HFFc6 (cell line): ENCODE data around the gene COL9A3. TPM values are rescaled to one million over a fixed set of nuclear protein-coding genes. Genes with fewer than 3 reads are reported as not detected.
"Not testable (repeated sequence)": the region's sequence is repeated elsewhere in the genome, so short reads cannot be mapped to it uniquely, and the experiment has no call there.

ENCODE experiments used
- DNase-seq: peaks from one replicate; pipeline ENCODE4 v3.0.0-alpha.2; 2018
- H3K27ac Mint-ChIP-seq: 2 replicates; pipeline ENCODE4 v1.8.0; 2020; ENCODE audit warnings: mild to moderate bottlenecking, mixed read lengths
- H3K27me3 Mint-ChIP-seq: 2 replicates; pipeline ENCODE4 v1.8.0; 2021; ENCODE audit warnings: mild to moderate bottlenecking, moderate library complexity, mixed read lengths; ENCODE audit not compliant: insufficient read depth
- H3K36me3 Mint-ChIP-seq: 2 replicates; pipeline ENCODE4 v1.8.0; 2021; ENCODE audit warnings: low read depth, mixed read lengths
- H3K4me1 Mint-ChIP-seq: 2 replicates; pipeline ENCODE4 v1.8.0; 2020; ENCODE audit warnings: low read depth, mixed read lengths
- H3K4me3 Mint-ChIP-seq: 2 replicates; pipeline ENCODE4 v1.8.0; 2020; ENCODE audit warnings: mild to moderate bottlenecking, moderate library complexity, mixed read lengths
- H3K9me3 Mint-ChIP-seq: 2 replicates; pipeline ENCODE4 v1.8.0; 2020; ENCODE audit warnings: mild to moderate bottlenecking, mixed read lengths
- total RNA-seq, 6 experiments: library from RNA; stranded (reverse); fragmentation: NEBNext Ultra II Directional; extraction: Animal tissue kit (Norgen Biotek cat#: 25700); gene quantifications; 2 replicates in 1 of 6; 3 replicates in 5 of 6; pipeline ENCODE4 v1.2.3, GENCODE V29; 2021
- TF ChIP-seq, protein P1 (sequence below): fragments of 200-600 bp; sonication (generic); IDR thresholded peaks from 2 replicates; pipeline ENCODE4 v1.5.0; 2021; ENCODE audit warnings: antibody characterized with exemption, mild to moderate bottlenecking

COL9A3 gene
- total RNA-seq, 6 experiments from 2014 or later: 0.07 to 0.34 (median 0.09) TPM; not detected in 3

DNA sequence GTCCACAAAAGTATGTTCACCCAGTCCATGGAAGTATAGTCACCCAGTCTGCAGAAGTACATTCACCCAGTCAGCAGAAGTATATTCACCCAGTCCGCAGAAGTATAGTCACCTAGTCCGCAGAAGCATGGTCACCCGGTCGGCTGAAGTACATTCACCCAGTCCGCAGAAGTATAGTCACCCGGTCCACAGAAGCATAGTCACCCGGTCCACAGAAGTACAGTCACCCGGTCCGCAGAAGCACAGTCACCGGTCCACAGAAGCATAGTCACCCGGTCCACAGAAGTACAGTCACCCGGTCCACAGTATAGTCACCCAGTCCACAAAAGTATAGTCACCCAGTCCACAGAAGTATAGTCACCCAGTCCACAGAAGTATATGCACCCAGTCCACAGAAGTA is 36.0 kb downstream of the COL9A3 start:
- TF ChIP-seq, protein P1, sequence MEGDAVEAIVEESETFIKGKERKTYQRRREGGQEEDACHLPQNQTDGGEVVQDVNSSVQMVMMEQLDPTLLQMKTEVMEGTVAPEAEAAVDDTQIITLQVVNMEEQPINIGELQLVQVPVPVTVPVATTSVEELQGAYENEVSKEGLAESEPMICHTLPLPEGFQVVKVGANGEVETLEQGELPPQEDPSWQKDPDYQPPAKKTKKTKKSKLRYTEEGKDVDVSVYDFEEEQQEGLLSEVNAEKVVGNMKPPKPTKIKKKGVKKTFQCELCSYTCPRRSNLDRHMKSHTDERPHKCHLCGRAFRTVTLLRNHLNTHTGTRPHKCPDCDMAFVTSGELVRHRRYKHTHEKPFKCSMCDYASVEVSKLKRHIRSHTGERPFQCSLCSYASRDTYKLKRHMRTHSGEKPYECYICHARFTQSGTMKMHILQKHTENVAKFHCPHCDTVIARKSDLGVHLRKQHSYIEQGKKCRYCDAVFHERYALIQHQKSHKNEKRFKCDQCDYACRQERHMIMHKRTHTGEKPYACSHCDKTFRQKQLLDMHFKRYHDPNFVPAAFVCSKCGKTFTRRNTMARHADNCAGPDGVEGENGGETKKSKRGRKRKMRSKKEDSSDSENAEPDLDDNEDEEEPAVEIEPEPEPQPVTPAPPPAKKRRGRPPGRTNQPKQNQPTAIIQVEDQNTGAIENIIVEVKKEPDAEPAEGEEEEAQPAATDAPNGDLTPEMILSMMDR: no peak
- no peak for DNase-seq
- Mint-ChIP-seq H3K36me3 (peaks cover 30% of the 10 kb centered on the region), H3K27me3 (no peaks in the 10 kb centered on the region), H3K4me3 (no peak overlapping the region), H3K4me1 (no peaks in the 10 kb centered on the region; the same call in 1 of the 2 replicates), H3K27ac (no peak overlapping the region), H3K9me3 (no peaks in the 10 kb centered on the region)

DNA sequence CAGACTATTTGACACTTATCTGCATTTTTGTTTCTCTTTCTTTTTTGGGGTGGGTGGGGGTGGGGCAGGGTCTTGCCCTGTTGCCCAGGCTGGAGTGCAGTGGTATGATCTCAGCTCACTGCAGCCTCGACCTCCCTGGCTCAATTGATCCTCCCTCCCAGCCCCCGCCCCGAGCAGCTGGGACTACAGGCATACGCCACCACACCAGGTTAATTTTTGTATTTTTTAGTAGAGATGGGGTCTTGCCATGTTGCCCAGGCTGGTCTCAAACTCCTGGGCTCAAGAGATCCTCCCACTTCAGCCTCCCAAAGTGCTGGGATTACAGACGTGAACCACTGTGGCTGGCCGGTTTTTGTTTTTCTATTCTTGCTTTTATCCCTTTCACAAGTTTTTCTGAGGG is 36.5 kb downstream of the COL9A3 start:
- H3K27me3 Mint-ChIP-seq, H3K4me1 Mint-ChIP-seq, DNase-seq, H3K4me3 Mint-ChIP-seq, H3K27ac Mint-ChIP-seq, H3K9me3 Mint-ChIP-seq: not testable (repeated sequence)
- H3K36me3 Mint-ChIP-seq: peaks cover 32% of the 10 kb centered on the region

DNA sequence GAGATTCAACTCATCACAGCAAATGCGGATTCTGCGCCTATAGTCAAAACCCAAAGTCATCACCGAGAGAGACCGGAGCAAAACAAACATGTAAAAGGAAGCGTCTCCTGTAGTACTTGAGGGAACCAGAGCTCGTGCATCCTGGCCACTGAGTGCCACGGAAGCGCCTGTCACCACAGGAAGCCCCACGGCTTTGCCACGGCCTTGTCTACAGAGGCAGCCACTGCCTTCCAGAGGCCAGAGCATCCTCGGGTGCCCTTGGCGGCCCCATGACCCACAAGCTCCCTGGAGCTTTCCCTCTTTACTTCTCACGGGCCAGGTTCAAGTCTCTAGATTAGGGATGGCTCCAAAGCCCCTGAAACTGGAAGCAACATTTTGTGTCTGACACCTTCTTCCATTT is 37.3 kb downstream of the COL9A3 start:
- no peak overlapping the region for H3K27ac Mint-ChIP-seq
- H3K9me3 Mint-ChIP-seq: no peaks in the 10 kb centered on the region
- H3K36me3 Mint-ChIP-seq: peaks cover 32% of the 10 kb centered on the region
- DNase-seq: no peak
- H3K27me3 Mint-ChIP-seq: no peaks in the 10 kb centered on the region
- no peak overlapping the region for H3K4me3 Mint-ChIP-seq
- H3K4me1 Mint-ChIP-seq: peaks cover 2% of the 10 kb centered on the region; the same call in 1 of the 2 replicates
- TF ChIP-seq, protein P1: no peak

DNA sequence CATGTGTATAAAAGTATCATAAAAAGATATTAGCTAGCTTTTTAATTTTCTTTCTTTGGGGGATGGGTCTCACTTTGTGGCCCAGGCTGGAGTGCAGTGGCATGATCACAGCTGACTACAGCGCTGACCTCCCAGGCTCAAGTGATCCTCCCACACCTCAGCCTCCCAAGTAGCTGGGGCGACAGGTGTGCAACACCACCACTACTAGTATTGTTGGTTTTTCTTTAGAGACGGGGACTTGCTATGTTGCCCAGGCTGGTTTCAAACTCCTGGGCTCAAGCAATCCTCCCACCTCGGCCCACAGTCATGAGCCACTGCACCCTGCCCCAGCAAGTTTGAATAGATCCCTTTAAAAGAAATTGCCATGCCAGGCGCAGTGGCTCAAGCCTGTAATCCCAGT is 38.3 kb downstream of the COL9A3 start:
- Mint-ChIP-seq H3K4me1 (peaks cover 12% of the 10 kb centered on the region), H3K27me3 (no peaks in the 10 kb centered on the region), H3K36me3 (peaks cover 30% of the 10 kb centered on the region), H3K27ac (no peak overlapping the region), H3K4me3 (no peak overlapping the region), H3K9me3 (no peaks in the 10 kb centered on the region)
- no peak for DNase-seq
- TF ChIP-seq, protein P1: no peak

DNA sequence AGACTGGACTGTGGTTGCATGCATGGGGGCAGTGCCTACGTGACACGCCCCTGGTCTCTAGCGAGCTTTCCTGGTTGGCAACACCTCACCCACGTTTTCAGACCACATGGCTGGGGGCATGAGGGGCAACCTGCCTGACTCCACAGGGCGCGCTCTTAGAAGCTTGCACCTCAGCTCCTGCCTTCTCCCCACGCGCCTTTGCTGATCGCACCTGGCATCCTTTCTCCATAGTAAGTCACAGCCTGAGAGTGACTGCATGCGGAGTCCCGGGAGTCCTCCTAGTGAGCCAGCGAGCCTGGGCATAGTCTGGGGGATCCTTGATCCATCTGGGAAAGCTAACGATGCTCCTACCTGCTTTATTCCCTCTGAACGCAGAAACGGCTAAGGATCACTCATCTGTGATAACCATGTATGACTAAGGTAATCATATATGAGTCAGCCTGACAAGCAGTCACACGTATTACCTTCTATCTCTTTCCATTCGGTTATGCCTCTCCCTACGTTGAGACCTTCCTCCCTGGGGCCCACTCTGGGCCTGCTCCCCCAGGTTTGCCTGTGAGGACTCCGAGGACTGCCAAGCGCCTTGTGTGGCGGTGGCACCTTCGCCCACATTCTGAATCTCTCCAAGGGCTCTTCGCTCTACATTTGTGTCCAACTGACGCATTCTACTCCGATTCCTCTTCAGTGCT is 40.2 kb downstream of the COL9A3 start:
- no peak overlapping the region for H3K4me3 Mint-ChIP-seq
- no peak overlapping the region for H3K27ac Mint-ChIP-seq
- peaks cover 27% of the 10 kb centered on the region for H3K36me3 Mint-ChIP-seq
- H3K27me3 Mint-ChIP-seq: peaks cover 2% of the 10 kb centered on the region; the same call in 1 of the 2 replicates
- peaks cover 17% of the 10 kb centered on the region for H3K4me1 Mint-ChIP-seq
- DNase-seq: no peak
- TF ChIP-seq, protein P1: no peak
- H3K9me3 Mint-ChIP-seq: no peaks in the 10 kb centered on the region

DNA sequence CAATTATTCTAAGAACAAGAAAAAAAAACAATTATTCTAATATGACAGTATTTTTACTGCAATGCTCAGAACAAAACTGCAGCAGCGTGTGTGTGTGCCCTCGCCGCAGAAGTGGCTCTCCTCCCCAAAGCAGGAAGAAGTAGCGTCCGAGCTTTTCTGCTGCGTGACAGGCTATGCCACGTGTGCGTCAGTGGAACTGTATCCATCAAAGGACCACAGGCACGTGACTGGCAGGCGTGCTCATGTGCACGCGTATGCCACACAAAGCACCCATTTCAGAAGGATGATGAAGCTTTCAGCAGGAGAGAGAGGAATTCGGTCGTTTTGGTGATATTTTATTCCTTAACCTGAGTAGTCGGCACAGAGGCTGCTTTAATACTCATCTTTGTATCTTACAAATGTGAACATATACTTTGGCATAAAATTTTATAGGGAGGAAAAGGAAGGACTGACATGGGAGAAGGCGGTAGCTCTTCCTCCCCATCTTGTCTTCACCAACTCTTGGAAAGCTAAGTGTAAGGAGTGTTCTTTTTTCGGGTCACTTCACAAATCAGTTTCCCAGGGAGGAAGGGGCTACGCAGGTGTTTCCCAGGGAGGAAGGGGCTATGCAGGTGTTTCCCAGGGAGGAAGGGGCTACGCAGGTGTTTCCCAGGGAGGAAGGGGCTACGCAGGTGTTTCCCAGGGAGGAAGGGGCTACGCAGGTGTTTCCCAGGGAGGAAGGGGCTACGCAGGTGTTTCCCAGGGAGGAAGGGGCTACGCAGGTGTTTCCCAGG is 41.4 kb downstream of the COL9A3 start:
- no peak overlapping the region for H3K4me3 Mint-ChIP-seq
- TF ChIP-seq, protein P1: no peak
- peaks cover 2% of the 10 kb centered on the region; the same call in 1 of the 2 replicates for H3K27me3 Mint-ChIP-seq
- no peak for DNase-seq
- H3K36me3 Mint-ChIP-seq: peaks cover 20% of the 10 kb centered on the region
- no peaks in the 10 kb centered on the region; the same call in 1 of the 2 replicates for H3K9me3 Mint-ChIP-seq
- H3K27ac Mint-ChIP-seq: no peak overlapping the region
- H3K4me1 Mint-ChIP-seq: peaks cover 25% of the 10 kb centered on the region
